ENCODE measurements around the gene MNAT1.
"Not testable (repeated sequence)": the region's sequence is repeated elsewhere in the genome, so short reads cannot be mapped to it uniquely, and the experiment has no call there.

DNA sequence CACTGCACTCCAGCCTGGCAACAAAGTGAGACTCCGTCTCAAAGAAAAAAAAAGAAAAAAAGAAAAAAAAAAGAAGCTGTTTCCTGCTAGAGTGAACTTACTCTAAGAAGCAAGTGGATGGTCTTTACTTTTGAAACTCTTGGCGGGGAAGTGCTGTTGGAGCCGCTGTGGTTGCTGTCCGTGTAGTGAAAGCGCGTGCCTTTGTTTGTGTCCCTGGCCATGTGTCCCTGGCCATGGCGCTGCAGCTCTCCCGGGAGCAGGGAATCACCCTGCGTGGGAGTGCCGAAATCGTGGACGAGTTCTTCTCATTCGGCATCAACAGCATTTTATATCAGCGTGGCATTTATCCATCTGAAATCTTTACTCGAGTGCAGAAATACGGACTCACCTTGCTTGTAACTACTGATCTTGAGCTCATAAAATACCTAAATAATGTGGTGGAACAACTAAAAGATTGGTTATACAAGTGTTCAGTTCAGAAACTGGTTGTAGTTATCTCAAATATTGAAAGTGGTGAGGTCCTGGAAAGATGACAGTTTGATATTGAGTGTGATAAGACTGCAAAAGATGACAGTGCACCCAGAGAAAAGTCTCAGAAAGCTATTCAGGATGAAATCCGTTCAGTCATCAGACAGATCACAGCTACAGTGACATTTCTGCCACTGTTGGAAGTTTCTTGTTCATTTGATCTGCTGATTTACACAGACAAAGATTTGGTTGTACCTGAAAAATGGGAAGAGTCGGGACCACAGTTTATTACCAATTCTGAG lies 45.4 kb downstream of the MNAT1 start:
- TF ChIP-seq, protein P1, sequence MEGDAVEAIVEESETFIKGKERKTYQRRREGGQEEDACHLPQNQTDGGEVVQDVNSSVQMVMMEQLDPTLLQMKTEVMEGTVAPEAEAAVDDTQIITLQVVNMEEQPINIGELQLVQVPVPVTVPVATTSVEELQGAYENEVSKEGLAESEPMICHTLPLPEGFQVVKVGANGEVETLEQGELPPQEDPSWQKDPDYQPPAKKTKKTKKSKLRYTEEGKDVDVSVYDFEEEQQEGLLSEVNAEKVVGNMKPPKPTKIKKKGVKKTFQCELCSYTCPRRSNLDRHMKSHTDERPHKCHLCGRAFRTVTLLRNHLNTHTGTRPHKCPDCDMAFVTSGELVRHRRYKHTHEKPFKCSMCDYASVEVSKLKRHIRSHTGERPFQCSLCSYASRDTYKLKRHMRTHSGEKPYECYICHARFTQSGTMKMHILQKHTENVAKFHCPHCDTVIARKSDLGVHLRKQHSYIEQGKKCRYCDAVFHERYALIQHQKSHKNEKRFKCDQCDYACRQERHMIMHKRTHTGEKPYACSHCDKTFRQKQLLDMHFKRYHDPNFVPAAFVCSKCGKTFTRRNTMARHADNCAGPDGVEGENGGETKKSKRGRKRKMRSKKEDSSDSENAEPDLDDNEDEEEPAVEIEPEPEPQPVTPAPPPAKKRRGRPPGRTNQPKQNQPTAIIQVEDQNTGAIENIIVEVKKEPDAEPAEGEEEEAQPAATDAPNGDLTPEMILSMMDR (IDR thresholded peaks at IDR 0.05) = not testable (repeated sequence)
- not testable (repeated sequence) for TF ChIP-seq EZH2, EZH2phosphoT487 (IDR thresholded peaks at IDR 0.05)

Measured in neural progenitor cell (in vitro differentiated cells).